ENCODE results near the gene PDK2. TPM values are rescaled to one million over a fixed set of nuclear protein-coding genes. Genes with fewer than 3 reads are reported as not detected.

Gene PDK2
- total RNA-seq, 1 experiment from 2014 or later, result 31.9 TPM

GRCh38 chr17:50065056-50065455, 30.1 kb upstream of the PDK2 start:
- ATAC-seq, result no peak
- Histone ChIP-seq H4K20me1 (ENCODE audit: low read length) (no peaks in the 10 kb centered on the region), H3K9ac (ENCODE audit: low read length) (peak overlapping the region; percentile 76), H3K79me2 (ENCODE audit: low read length) (peaks cover 89% of the 10 kb centered on the region), H2AFZ (ENCODE audit: low read length) (no peak overlapping the region), H3K27me3 (ENCODE audit: low read length) (no peaks in the 10 kb centered on the region), H3K27ac (ENCODE audit: low read length) (peak overlapping the region; percentile 96), H3K36me3 (ENCODE audit: low read depth, low read length) (peaks cover 50% of the 10 kb centered on the region), H3K9me2 (replicated peaks; ENCODE audit: low read length) (no peaks in the 10 kb centered on the region), H3K9me3 (ENCODE audit: low read length) (no peaks in the 10 kb centered on the region), H3K4me3 (ENCODE audit: low read length) (peak overlapping the region; percentile 35), H3K4me1 (ENCODE audit: insufficient read depth, low read length) (peaks cover 70% of the 10 kb centered on the region), H3K4me2 (ENCODE audit: low read length) (peak overlapping the region; percentile 80), H3F3A (ENCODE audit: low read length, unreplicated experiment) (peaks cover 32% of the 10 kb centered on the region)
- TF ChIP-seq EZH2phosphoT487 (IDR thresholded peaks at IDR 0.05; ENCODE audit: borderline replicate concordance, low read length) (no peak), CTCF (conservative IDR thresholded peaks at IDR 0.05; ENCODE audit: low read depth, low read length) (no peak), EZH2 (IDR thresholded peaks at IDR 0.05; ENCODE audit: low read length, unreplicated experiment) (no peak)
- DNase-seq, result no peak
- ChIA-PET POLR2A (ENCODE audit: unreplicated experiment) (interaction anchor here (0.7 to 1.5 kb wide), 5 partner anchors 9 to 38 kb away, joined by 3 to 27 read pairs (median 8); partner anchors contain the start of gene ITGA3), CTCF (interaction anchor here (1.0 to 1.5 kb wide), 3 partner anchors 9 to 38 kb away, joined by 3 to 14 read pairs (median 6); partner anchors contain the start of gene ITGA3)
- BruUV-seq (replicated peaks), result no TSS peak
- intact Hi-C loops (cut with micrococcal nuclease), result loop anchor here (2.0 kb wide), 1 partner anchor 22 kb away; no protein-coding TSS in a partner anchor

- TF ChIP-seq EZH2 (IDR thresholded peaks at IDR 0.05; ENCODE audit: low read length, unreplicated experiment) (no peak), CTCF (conservative IDR thresholded peaks at IDR 0.05; ENCODE audit: low read depth, low read length) (no peak), EZH2phosphoT487 (IDR thresholded peaks at IDR 0.05; ENCODE audit: borderline replicate concordance, low read length) (no peak)
- peaks cover 50% of the 10 kb centered on the region for H3K4me1 ChIP-seq (ENCODE audit: insufficient read depth, low read length)
- CTCF ChIA-PET, result no interaction called here
- no peaks in the 10 kb centered on the region for H3K27me3 ChIP-seq (ENCODE audit: low read length)
- H3K4me3 ChIP-seq (ENCODE audit: low read length), result no peak overlapping the region
- peak overlapping the region; percentile 96 for H3K27ac ChIP-seq (ENCODE audit: low read length)
- intact Hi-C loops (cut with micrococcal nuclease), result no loop called here
- peaks cover 25% of the 10 kb centered on the region for H3F3A ChIP-seq (ENCODE audit: low read length, unreplicated experiment)
- H3K9me2 ChIP-seq (replicated peaks; ENCODE audit: low read length), result no peaks in the 10 kb centered on the region
- ATAC-seq, result no peak
- DNase-seq, result peak; percentile 41
- H2AFZ ChIP-seq (ENCODE audit: low read length), result no peak overlapping the region
- no peaks in the 10 kb centered on the region for H3K9me3 ChIP-seq (ENCODE audit: low read length)
- peaks cover 67% of the 10 kb centered on the region for H3K36me3 ChIP-seq (ENCODE audit: low read depth, low read length)
- no peaks in the 10 kb centered on the region for H4K20me1 ChIP-seq (ENCODE audit: low read length)
- no TSS peak for BruUV-seq (replicated peaks)
- 0 out of 2 replicates have a peak overlapping the region, but pooled peaks have one; percentile 3 for H3K4me2 ChIP-seq (ENCODE audit: low read length)
- POLR2A ChIA-PET (ENCODE audit: unreplicated experiment), result no interaction called here
- peaks cover 81% of the 10 kb centered on the region for H3K79me2 ChIP-seq (ENCODE audit: low read length)
- no peak overlapping the region for H3K9ac ChIP-seq (ENCODE audit: low read length)
Measured at GRCh38 chr17:50066995-50067394, 28.2 kb upstream of the PDK2 start.

GRCh38 chr17:50067996-50068395, 27.2 kb upstream of the PDK2 start:
- ATAC-seq (no peak), DNase-seq (no peak)
- peaks cover 19% of the 10 kb centered on the region for H3F3A ChIP-seq (ENCODE audit: low read length, unreplicated experiment)
- no peaks in the 10 kb centered on the region for H3K27me3 ChIP-seq (ENCODE audit: low read length)
- no peak overlapping the region for H3K9ac ChIP-seq (ENCODE audit: low read length)
- ChIA-PET CTCF (no interaction called here), POLR2A (ENCODE audit: unreplicated experiment) (no interaction called here)
- no peak overlapping the region for H3K4me2 ChIP-seq (ENCODE audit: low read length)
- H3K9me3 ChIP-seq (ENCODE audit: low read length), result no peaks in the 10 kb centered on the region
- H3K36me3 ChIP-seq (ENCODE audit: low read depth, low read length), result peaks cover 74% of the 10 kb centered on the region
- no peak overlapping the region for H2AFZ ChIP-seq (ENCODE audit: low read length)
- H4K20me1 ChIP-seq (ENCODE audit: low read length), result no peaks in the 10 kb centered on the region
- intact Hi-C loops (cut with micrococcal nuclease), result no loop called here
- H3K4me1 ChIP-seq (ENCODE audit: insufficient read depth, low read length), result peaks cover 42% of the 10 kb centered on the region
- no peaks in the 10 kb centered on the region for H3K9me2 ChIP-seq (replicated peaks; ENCODE audit: low read length)
- no peak overlapping the region for H3K4me3 ChIP-seq (ENCODE audit: low read length)
- H3K79me2 ChIP-seq (ENCODE audit: low read length), result peaks cover 79% of the 10 kb centered on the region
- no peak for TF ChIP-seq EZH2phosphoT487 (IDR thresholded peaks at IDR 0.05; ENCODE audit: borderline replicate concordance, low read length)
- TF ChIP-seq CTCF (conservative IDR thresholded peaks at IDR 0.05; ENCODE audit: low read depth, low read length), result no peak
- no peak for TF ChIP-seq EZH2 (IDR thresholded peaks at IDR 0.05; ENCODE audit: low read length, unreplicated experiment)
- no TSS peak for BruUV-seq (replicated peaks)
- no peak overlapping the region for H3K27ac ChIP-seq (ENCODE audit: low read length)
